Measurements from ENCODE around the gene UBTD2. TPM values are rescaled to one million over a fixed set of nuclear protein-coding genes. Genes with fewer than 3 reads are reported as not detected.
"Not testable (repeated sequence)": the region's sequence is repeated elsewhere in the genome, so short reads cannot be mapped to it uniquely, and the experiment has no call there.

Gene UBTD2
- total RNA-seq, 2 experiments from 2014 or later = 4.6 to 4.9 TPM

GRCh38 chr5:172207511-172207910 is 76.1 kb downstream of the UBTD2 start:
- Mint-ChIP-seq H3K36me3 (peaks cover 9% of the 10 kb centered on the region), H3K4me1 (ENCODE audit: low read depth) (peaks cover 2% of the 10 kb centered on the region), H3K9me3 (no peaks in the 10 kb centered on the region), H3K27ac (no peak overlapping the region), H3K27me3 (no peaks in the 10 kb centered on the region), H3K4me3 (no peak overlapping the region)
- intact Hi-C loops (cut with micrococcal nuclease) = no loop called here
- CTCF ChIA-PET = no interaction called here
- no peak for DNase-seq
- POLR2A ChIA-PET = no interaction called here

GRCh38 chr5:172205984-172206383 is 77.6 kb downstream of the UBTD2 start:
- POLR2A ChIA-PET, CTCF ChIA-PET: not testable (repeated sequence)

GRCh38 chr5:172200476-172200875 is 83.1 kb downstream of the UBTD2 start:
- intact Hi-C loops (cut with micrococcal nuclease) = no loop called here
- Mint-ChIP-seq H3K27me3 (peaks cover 8% of the 10 kb centered on the region), H3K27ac (no peak overlapping the region), H3K36me3 (no peaks in the 10 kb centered on the region), H3K4me3 (no peak overlapping the region), H3K4me1 (ENCODE audit: low read depth) (no peaks in the 10 kb centered on the region), H3K9me3 (no peaks in the 10 kb centered on the region)
- POLR2A ChIA-PET = no interaction called here
- no peak for DNase-seq
- CTCF ChIA-PET = interaction anchor here (1.9 kb wide), 1 partner anchor 12 kb away, joined by 6 read pairs; the partner anchor contains the start of gene STK10

More at GRCh38 chr5:172205984-172206383, 77.6 kb downstream of the UBTD2 start:
- H3K27me3 Mint-ChIP-seq; DNase-seq; intact Hi-C loops (cut with micrococcal nuclease); H3K9me3 Mint-ChIP-seq; H3K36me3 Mint-ChIP-seq; H3K27ac Mint-ChIP-seq; H3K4me3 Mint-ChIP-seq; H3K4me1 Mint-ChIP-seq (ENCODE audit: low read depth): not testable (repeated sequence)

DNA sequence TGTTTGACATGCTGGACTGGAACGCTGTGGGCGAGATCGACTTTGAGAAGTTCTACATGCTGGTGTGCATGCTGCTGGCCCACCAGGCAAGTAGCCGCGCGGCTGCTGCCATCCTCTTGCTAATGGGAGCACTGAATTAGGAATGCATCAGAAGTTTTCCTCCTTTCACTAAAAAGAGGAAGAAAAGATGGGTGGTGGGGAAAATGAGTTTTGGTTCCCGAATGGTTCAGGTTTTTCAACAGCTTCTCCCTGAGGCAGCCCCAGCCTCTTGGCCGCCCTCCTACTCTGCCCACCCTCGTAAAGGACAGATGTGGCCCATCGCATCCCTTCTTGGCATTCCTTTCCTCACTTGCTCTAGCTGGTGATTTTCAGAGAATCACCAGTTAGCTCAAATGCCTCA is 84.1 kb downstream of the UBTD2 start:
- intact Hi-C loops (cut with micrococcal nuclease) = no loop called here
- Mint-ChIP-seq H3K27ac (no peak overlapping the region), H3K36me3 (no peaks in the 10 kb centered on the region), H3K4me3 (no peak overlapping the region), H3K27me3 (peaks cover 8% of the 10 kb centered on the region), H3K4me1 (ENCODE audit: low read depth) (no peaks in the 10 kb centered on the region), H3K9me3 (no peaks in the 10 kb centered on the region)
- ChIA-PET CTCF (interaction anchor here (1.6 to 1.9 kb wide), 2 partner anchors 11 to 93 kb away, joined by 4 to 6 read pairs; partner anchors contain the start of gene STK10), POLR2A (no interaction called here)
- DNase-seq = no peak

GRCh38 chr5:172197775-172198174 is 85.8 kb downstream of the UBTD2 start:
- H3K27ac Mint-ChIP-seq; H3K36me3 Mint-ChIP-seq; H3K4me3 Mint-ChIP-seq; H3K4me1 Mint-ChIP-seq (ENCODE audit: low read depth); H3K9me3 Mint-ChIP-seq; intact Hi-C loops (cut with micrococcal nuclease); POLR2A ChIA-PET; DNase-seq; H3K27me3 Mint-ChIP-seq: not testable (repeated sequence)
- CTCF ChIA-PET = interaction anchor here (1.7 kb wide), 1 partner anchor 10 kb away, joined by 5 read pairs; the partner anchor contains the start of gene STK10

GRCh38 chr5:172194985-172195774 is 88.4 kb downstream of the UBTD2 start:
- no peaks in the 10 kb centered on the region for H3K4me1 Mint-ChIP-seq (ENCODE audit: low read depth)
- H3K36me3 Mint-ChIP-seq = no peaks in the 10 kb centered on the region
- ChIA-PET CTCF (interaction anchor here (0.8 to 1.3 kb wide), 4 partner anchors 97 to 100 kb away, joined by 3 to 7 read pairs (median 4); no protein-coding TSS in a partner anchor), POLR2A (no interaction called here)
- intact Hi-C loops (cut with micrococcal nuclease) = no loop called here
- peaks cover 8% of the 10 kb centered on the region for H3K27me3 Mint-ChIP-seq
- DNase-seq = no peak
- H3K27ac Mint-ChIP-seq = no peak overlapping the region
- no peaks in the 10 kb centered on the region for H3K9me3 Mint-ChIP-seq
- no peak overlapping the region for H3K4me3 Mint-ChIP-seq

DNA sequence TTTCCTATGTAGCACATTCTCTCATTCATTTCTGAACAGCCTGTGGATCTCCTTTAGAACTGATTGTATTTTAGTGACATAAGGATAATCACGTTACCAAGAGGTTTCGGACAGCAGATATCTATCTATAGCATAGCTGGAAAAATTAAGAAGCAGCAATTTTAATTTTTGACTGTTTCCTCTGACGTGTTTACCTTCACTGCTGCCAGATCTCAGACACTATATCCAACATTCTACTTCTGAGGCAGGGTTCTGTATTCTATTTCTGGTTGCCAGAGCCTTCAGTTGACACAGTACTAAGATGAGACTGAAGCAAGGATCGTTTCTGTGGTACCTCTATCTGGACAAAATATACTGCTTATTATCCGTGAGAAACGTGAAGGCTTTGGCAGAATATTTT is 89.7 kb downstream of the UBTD2 start, which contains the start of gene EFCAB9:
Gene EFCAB9, plus strand, starts transcription at position 301 of the 400 bp plus-strand sequence. Its CDS starts 1 bp downstream, at position 302.
- H3K4me1 Mint-ChIP-seq (ENCODE audit: low read depth) = no peaks in the 10 kb centered on the region
- no peaks in the 10 kb centered on the region for H3K36me3 Mint-ChIP-seq
- intact Hi-C loops (cut with micrococcal nuclease) = no loop called here
- H3K4me3 Mint-ChIP-seq = no peak within 1 kb of the TSS
- H3K27me3 Mint-ChIP-seq = peaks cover 5% of the 10 kb centered on the region
- no peak for DNase-seq
- H3K27ac Mint-ChIP-seq = no peak within 1 kb of the TSS
- CTCF ChIA-PET = interaction anchor here (1.2 to 10.9 kb wide), 2 partner anchors 89 to 100 kb away, joined by 7 to 142 read pairs; no protein-coding TSS in a partner anchor
- POLR2A ChIA-PET = no interaction called here
- no peaks in the 10 kb centered on the region for H3K9me3 Mint-ChIP-seq

DNA sequence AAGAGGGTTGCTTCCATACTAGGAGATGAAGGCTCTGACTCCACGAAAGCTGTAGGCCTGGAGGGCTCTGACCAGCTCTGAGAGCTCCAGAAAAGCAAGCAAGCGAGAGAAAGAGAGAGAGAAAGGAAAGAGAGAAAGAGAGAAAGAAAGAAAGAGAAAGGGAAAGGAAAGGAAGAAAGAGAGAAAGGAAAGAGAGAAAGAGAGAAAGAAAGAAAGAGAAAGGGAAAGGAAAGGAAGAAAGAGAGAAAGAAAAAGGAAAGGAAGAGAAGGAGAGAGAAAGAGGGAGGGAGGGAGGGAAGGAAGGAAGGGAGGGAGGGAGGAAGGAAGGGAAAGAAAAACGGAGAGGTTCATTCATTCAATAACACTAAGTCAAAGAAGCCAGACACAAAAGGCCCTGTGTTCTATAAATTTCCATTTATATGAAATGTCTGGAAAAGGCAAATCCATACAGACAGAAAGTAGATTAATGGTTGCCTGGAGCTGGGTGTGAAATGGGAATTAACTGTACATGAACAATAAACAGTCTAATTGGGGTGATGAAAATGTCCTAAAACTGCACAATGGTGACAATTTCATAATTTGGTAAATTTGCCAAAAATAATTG is 93.8 kb downstream of the UBTD2 start:
- DNase-seq = no peak
- H3K9me3 Mint-ChIP-seq = no peaks in the 10 kb centered on the region
- CTCF ChIA-PET = interaction anchor here (0.8 to 10.9 kb wide), 18 partner anchors 11 to 278 kb away, joined by 3 to 142 read pairs (median 10); partner anchors contain the start of gene UBTD2
- no peak overlapping the region for H3K4me3 Mint-ChIP-seq
- H3K36me3 Mint-ChIP-seq = peaks cover 14% of the 10 kb centered on the region
- intact Hi-C loops (cut with micrococcal nuclease) = loop anchor here (5.0 to 10.0 kb wide), 5 partner anchors 282 to 1425 kb away; partner anchors contain the start of genes BOD1, CREBRF and NPM1
- no peak overlapping the region for H3K27ac Mint-ChIP-seq
- no peaks in the 10 kb centered on the region for H3K27me3 Mint-ChIP-seq
- H3K4me1 Mint-ChIP-seq (ENCODE audit: low read depth) = peaks cover 10% of the 10 kb centered on the region
- POLR2A ChIA-PET = no interaction called here

DNA sequence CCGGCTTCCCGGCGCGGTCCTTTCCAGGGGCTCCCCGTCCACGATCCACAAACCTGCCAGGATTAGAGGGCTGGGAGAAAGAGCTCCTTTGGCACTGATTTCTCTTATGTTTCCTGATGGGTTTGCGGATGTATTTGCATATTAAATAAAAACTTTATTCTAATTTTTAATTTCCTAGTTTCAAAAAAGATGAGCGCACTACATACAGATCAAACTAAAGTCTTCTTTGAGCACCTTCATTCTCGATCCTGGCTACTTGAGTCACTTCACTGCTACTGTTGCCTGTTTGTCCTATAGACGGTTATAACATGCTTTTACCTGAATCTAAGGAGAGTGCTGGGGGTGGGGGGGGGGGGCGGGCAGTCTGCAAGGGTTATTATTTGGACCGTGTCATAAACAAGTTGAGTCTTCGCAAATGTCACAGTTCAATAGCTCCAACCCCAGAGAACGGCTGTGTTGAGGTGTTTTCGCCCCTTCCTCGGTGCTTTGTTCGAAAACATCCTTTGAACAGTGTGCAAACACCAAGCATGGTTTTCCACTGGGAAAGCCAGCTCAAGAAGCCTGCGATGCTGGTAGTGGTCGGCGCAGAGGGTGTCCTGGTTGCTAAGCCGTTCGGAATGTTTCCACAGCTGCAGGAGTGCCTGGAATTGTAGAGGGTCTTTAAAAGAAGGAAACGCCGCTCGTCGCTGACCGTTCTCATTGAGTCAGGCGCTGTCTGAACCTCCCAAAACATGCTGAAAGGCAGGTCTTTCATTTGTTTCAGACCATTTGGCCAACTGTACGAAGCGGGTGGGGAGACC is 94.5 kb downstream of the UBTD2 start:
- H3K36me3 Mint-ChIP-seq = peaks cover 18% of the 10 kb centered on the region
- H3K27ac Mint-ChIP-seq = no peak overlapping the region
- H3K9me3 Mint-ChIP-seq = no peaks in the 10 kb centered on the region
- ChIA-PET POLR2A (interaction anchor here (0.7 to 6.8 kb wide), 9 partner anchors 13 to 182 kb away, joined by 3 to 166 read pairs (median 4); partner anchors contain the start of gene FBXW11), CTCF (interaction anchor here (0.6 to 10.9 kb wide), 40 partner anchors 10 to 282 kb away, joined by 3 to 142 read pairs (median 6); partner anchors contain the start of genes FBXW11 and UBTD2)
- intact Hi-C loops (cut with micrococcal nuclease) = loop anchor here (1.0 to 10.0 kb wide), 12 partner anchors 10 to 1426 kb away; partner anchors contain the start of genes BOD1, CREBRF, FBXW11 and NPM1
- peaks cover 16% of the 10 kb centered on the region for H3K4me1 Mint-ChIP-seq (ENCODE audit: low read depth)
- H3K27me3 Mint-ChIP-seq = no peaks in the 10 kb centered on the region
- no peak for DNase-seq
- H3K4me3 Mint-ChIP-seq = no peak overlapping the region

GRCh38 chr5:172188033-172188892 is 95.3 kb downstream of the UBTD2 start, which contains the start of gene STK10:
Gene STK10, minus strand, starts transcription at chr5:172188224. Its CDS starts 182 bp downstream, at chr5:172188042.
- no peaks in the 10 kb centered on the region for H3K9me3 Mint-ChIP-seq
- peaks cover 19% of the 10 kb centered on the region for H3K36me3 Mint-ChIP-seq
- H3K27me3 Mint-ChIP-seq = no peaks in the 10 kb centered on the region
- DNase-seq = peak; percentile 93
- intact Hi-C loops (cut with micrococcal nuclease) = loop anchor here (1.0 to 10.0 kb wide), 12 partner anchors 9 to 1427 kb away; partner anchors contain the start of genes BOD1, CREBRF, FBXW11 and NPM1
- ChIA-PET CTCF (interaction anchor here (0.6 to 10.9 kb wide), 40 partner anchors 9 to 281 kb away, joined by 3 to 142 read pairs (median 6); partner anchors contain the start of genes FBXW11 and UBTD2), POLR2A (interaction anchor here (0.7 to 6.8 kb wide), 9 partner anchors 13 to 181 kb away, joined by 3 to 166 read pairs (median 4); partner anchors contain the start of gene FBXW11)
- H3K4me3 Mint-ChIP-seq = peak within 1 kb of the TSS; percentile 99
- H3K27ac Mint-ChIP-seq = peak within 1 kb of the TSS; percentile 99
- peaks cover 25% of the 10 kb centered on the region for H3K4me1 Mint-ChIP-seq (ENCODE audit: low read depth)

All from activated CD4-positive, alpha-beta memory T cell treated with anti-CD3 and anti-CD28 coated beads for 36 hours (primary cell).